ENCODE data around the gene FOXO3. TPM values are rescaled to one million over a fixed set of nuclear protein-coding genes. Genes with fewer than 3 reads are reported as not detected.

FOXO3 gene
- total RNA-seq, 1 donor from 2014 or later: 91.5 TPM

GRCh38 chr6:108710551-108710950 is 149.8 kb downstream of the FOXO3 start:
- no peak for TF ChIP-seq CTCF (IDR thresholded peaks at IDR 0.05)
- no peak overlapping the region for H3K27ac ChIP-seq
- peaks cover 9 to 32% of the 10 kb centered on the region in 2 donors for H3K4me1 ChIP-seq
- no peak overlapping the region for H3K4me3 ChIP-seq
- no peaks in the 10 kb centered on the region for H3K36me3 ChIP-seq
- DNase-seq (ENCODE audit: low spot score in 2 of 2): peak in 1 of 2 donors; percentile 41
- no peaks in the 10 kb centered on the region for H3K9me3 ChIP-seq
- H3K27me3 ChIP-seq: no peaks in the 10 kb centered on the region
- intact Hi-C loops (cut with DNase I): no loop called here

GRCh38 chr6:108711071-108711470 is 150.4 kb downstream of the FOXO3 start:
- intact Hi-C loops (cut with DNase I): no loop called here
- Histone ChIP-seq H3K27me3 (no peaks in the 10 kb centered on the region), H3K4me1 (peaks cover 9 to 33% of the 10 kb centered on the region in 2 donors), H3K9me3 (no peaks in the 10 kb centered on the region), H3K4me3 (no peak overlapping the region), H3K36me3 (no peaks in the 10 kb centered on the region), H3K27ac (no peak overlapping the region)
- TF ChIP-seq CTCF (IDR thresholded peaks at IDR 0.05): no peak
- peak in 1 of 2 donors; percentile 4 for DNase-seq (ENCODE audit: low spot score in 2 of 2)

GRCh38 chr6:108711826-108712225 is 151.1 kb downstream of the FOXO3 start:
- Histone ChIP-seq H3K9me3 (no peaks in the 10 kb centered on the region), H3K27ac (no peak overlapping the region), H3K4me1 (peaks cover 9 to 33% of the 10 kb centered on the region in 2 donors), H3K36me3 (no peaks in the 10 kb centered on the region), H3K27me3 (no peaks in the 10 kb centered on the region), H3K4me3 (no peak overlapping the region)
- intact Hi-C loops (cut with DNase I): no loop called here
- no peak for TF ChIP-seq CTCF (IDR thresholded peaks at IDR 0.05)
- peak in 1 of 2 donors; percentile 2 for DNase-seq (ENCODE audit: low spot score in 2 of 2)

GRCh38 chr6:108712946-108713345 is 152.2 kb downstream of the FOXO3 start:
- no peaks in the 10 kb centered on the region for H3K9me3 ChIP-seq
- peak in 1 of 2 donors; percentile 13 for DNase-seq (ENCODE audit: low spot score in 2 of 2)
- H3K36me3 ChIP-seq: no peaks in the 10 kb centered on the region
- no peak overlapping the region for H3K4me3 ChIP-seq
- no peak overlapping the region for H3K27ac ChIP-seq
- intact Hi-C loops (cut with DNase I): no loop called here
- H3K4me1 ChIP-seq: peaks cover 4 to 27% of the 10 kb centered on the region in 2 donors
- no peaks in the 10 kb centered on the region for H3K27me3 ChIP-seq
- TF ChIP-seq CTCF (IDR thresholded peaks at IDR 0.05): no peak

GRCh38 chr6:108714101-108714765 is 153.5 kb downstream of the FOXO3 start:
- Histone ChIP-seq H3K9me3 (no peaks in the 10 kb centered on the region), H3K27ac (peak overlapping the region in 1 of 2 donors; percentile 32), H3K36me3 (no peaks in the 10 kb centered on the region), H3K4me1 (peaks cover 3 to 24% of the 10 kb centered on the region in 2 donors), H3K4me3 (no peak overlapping the region), H3K27me3 (no peaks in the 10 kb centered on the region)
- DNase-seq (ENCODE audit: low spot score in 2 of 2): peak in 1 of 2 donors; percentile 82
- TF ChIP-seq CTCF (IDR thresholded peaks at IDR 0.05): no peak
- intact Hi-C loops (cut with DNase I): no loop called here
